ENCODE data around the gene ARL6IP5. TPM values are rescaled to one million over a fixed set of nuclear protein-coding genes. Genes with fewer than 3 reads are reported as not detected.

ARL6IP5 gene
- total and polyA plus RNA-seq, 2 of the 13 experiments (the other 11 are each of a cell fraction or from before 2014, with no cell fraction given): 23.7 to 29.6 TPM

- TF ChIP-seq MAX (IDR thresholded peaks at IDR 0.05) (peak; percentile 26; the same call in 1 of the 2 replicates), ZBTB25 (CRISPR knock-in tag; IDR thresholded peaks at IDR 0.05) (no peak), PRDM4 (CRISPR knock-in tag; IDR thresholded peaks at IDR 0.05; ENCODE audit: borderline replicate concordance) (no peak), ZMAT5 (CRISPR knock-in tag; IDR thresholded peaks at IDR 0.05; ENCODE audit: borderline replicate concordance, low read depth) (no peak), ZNF546 (CRISPR knock-in tag; conservative IDR thresholded peaks at IDR 0.05) (0 out of 2 replicates have a peak, but pooled peaks have one; percentile 35), HOMEZ (CRISPR knock-in tag; IDR thresholded peaks at IDR 0.05; ENCODE audit: low read depth) (0 out of 2 replicates have a peak, but pooled peaks have one; percentile 27), RXRA (CRISPR knock-in tag; IDR thresholded peaks at IDR 0.05) (peak; percentile 37; the same call in 1 of the 2 replicates), BATF2 (CRISPR knock-in tag; IDR thresholded peaks at IDR 0.05) (no peak), ZBTB43 (CRISPR knock-in tag; conservative IDR thresholded peaks at IDR 0.05) (0 out of 2 replicates have a peak, but pooled peaks have one; percentile 7), HDAC2 (CRISPR knock-in tag; IDR thresholded peaks at IDR 0.05) (peak; percentile 74), EHMT2 (IDR thresholded peaks at IDR 0.05; ENCODE audit: borderline replicate concordance, low read depth, low read length) (no peak), CREBL2 (CRISPR knock-in tag; IDR thresholded peaks at IDR 0.05; ENCODE audit: borderline replicate concordance) (no peak), ZMYM4 (CRISPR knock-in tag; IDR thresholded peaks at IDR 0.05) (peak; percentile 62), SOX13 (IDR thresholded peaks at IDR 0.05) (no peak), SOX13 (CRISPR knock-in tag; conservative IDR thresholded peaks at IDR 0.05 in 1 of 2, IDR thresholded peaks at IDR 0.05 in 1 of 2) (peak in 1 of 2 experiments; percentile 33; a peak in 1 of 4 replicates), NCOR1 (IDR thresholded peaks at IDR 0.05; ENCODE audit: borderline replicate concordance, low read length) (no peak; the same call in 1 of the 2 replicates), GZF1 (CRISPR knock-in tag; IDR thresholded peaks at IDR 0.05) (no peak), DNMT3B (CRISPR knock-in tag; conservative IDR thresholded peaks at IDR 0.05) (0 out of 2 replicates have a peak, but pooled peaks have one; percentile 32)
Measured at GRCh38 chr3:69084326-69085167, at the start of gene ARL6IP5 (continued).

Measured in HepG2 (cell line).